IMR-90 (cell line): Measurements from ENCODE around the gene ACOXL. TPM values are rescaled to one million over a fixed set of nuclear protein-coding genes. Genes with fewer than 3 reads are reported as not detected.
A peak's percentile ranks its signal among the peaks of the same experiment; 100 is the strongest.

Experiments used
- ATAC-seq: fragments of 200-7000 bp; cut with Tn5 transposase; 2 replicates; pipeline ENCODE4 v1.9.1; 2020; ENCODE audit warnings: low read depth, mild to moderate bottlenecking, moderate library complexity
- BruUV-seq: library from RNA; stranded (reverse); fragments of 400-500 nt; replicated peaks from 2 replicates; lab custom pipeline; 2021; lab: Mats Ljungman, UMichigan
- CTCF ChIA-PET: fragments of 300-600 bp; formaldehyde crosslinking; extraction: SDS; loops from one replicate; lab custom pipeline; 2021; ENCODE audit warnings: antibody characterized with exemption; lab: Yijun Ruan, JAX
- POLR2A ChIA-PET: fragments of 300-600 bp; sonication (Branson Sonifier 250); formaldehyde crosslinking; loops from one replicate; lab custom pipeline; 2022; ENCODE audit warnings: antibody characterized with exemption; ENCODE audit not compliant: unreplicated experiment; lab: Charles Lee
- DNase-seq: peaks from one replicate; pipeline ENCODE4 v3.0.0; 2013
- H2AFZ ChIP-seq: replicated peaks from 2 replicates; pipeline ENCODE3; 2013; ENCODE audit warnings: low read length, mild to moderate bottlenecking; ENCODE audit not compliant: poor library complexity
- H2AK5ac ChIP-seq: 2 replicates; pipeline ENCODE4 v1.6.1; 2013; ENCODE audit warnings: low read depth, low read length, inconsistent platforms
- H2AK9ac ChIP-seq: replicated peaks from 2 replicates; pipeline ENCODE3; 2013; ENCODE audit warnings: mild to moderate bottlenecking, low read depth, low read length, moderate library complexity; ENCODE audit not compliant: poor library complexity
- H2BK120ac ChIP-seq: 2 replicates; pipeline ENCODE4 v1.6.1; 2013; ENCODE audit warnings: low read depth, low read length, inconsistent platforms
- H2BK15ac ChIP-seq: 3 replicates; pipeline ENCODE4 v1.6.1; 2013; ENCODE audit warnings: low read depth, low read length, inconsistent platforms
- H2BK20ac ChIP-seq: 2 replicates; pipeline ENCODE4 v1.6.1; 2013; ENCODE audit warnings: low read depth, mild to moderate bottlenecking, inconsistent platforms, low read length, moderate library complexity
- H2BK5ac ChIP-seq: 2 replicates; pipeline ENCODE4 v1.6.1; 2013; ENCODE audit warnings: mild to moderate bottlenecking, low read depth, low read length, inconsistent platforms; ENCODE audit not compliant: poor library complexity, severe bottlenecking
- H3K14ac ChIP-seq: replicated peaks from 2 replicates; pipeline ENCODE4 v1.6.1; 2013; ENCODE audit warnings: low read depth, low read length, inconsistent platforms
- H3K18ac ChIP-seq: 2 replicates; pipeline ENCODE4 v1.6.1; 2013; ENCODE audit warnings: low read depth, low read length, control low read depth
- H3K23ac ChIP-seq: 2 replicates; pipeline ENCODE4 v1.6.1; 2013; ENCODE audit warnings: low read depth, low read length, inconsistent platforms
- H3K27ac ChIP-seq: 2 replicates; pipeline ENCODE4 v1.5.1; 2013; ENCODE audit warnings: mild to moderate bottlenecking, control low read depth, low read length; ENCODE audit not compliant: insufficient read depth
- H3K27me3 ChIP-seq: 2 replicates; pipeline ENCODE4 v1.6.1; 2013; ENCODE audit warnings: low read length; ENCODE audit not compliant: control insufficient read depth, insufficient read depth
- H3K36me3 ChIP-seq: 2 replicates; pipeline ENCODE4 v1.6.1; 2013; ENCODE audit warnings: low read length, mixed read lengths; ENCODE audit not compliant: control insufficient read depth, insufficient read depth
- H3K4ac ChIP-seq: 2 replicates; pipeline ENCODE4 v1.6.1; 2013; ENCODE audit warnings: low read depth, low read length, inconsistent platforms
- H3K4me1 ChIP-seq: 2 replicates; pipeline ENCODE4 v1.6.1; 2013; ENCODE audit warnings: low read length, mixed read lengths; ENCODE audit not compliant: control insufficient read depth, insufficient read depth
- H3K4me2 ChIP-seq: 2 replicates; pipeline ENCODE4 v1.6.1; 2013; ENCODE audit warnings: low read depth, mild to moderate bottlenecking, control low read depth, low read length, moderate library complexity
- H3K4me3 ChIP-seq: 2 replicates; pipeline ENCODE4 v1.5.1; 2013; ENCODE audit warnings: low read depth, mild to moderate bottlenecking, control low read depth, low read length, moderate library complexity; ENCODE audit not compliant: insufficient read depth
- H3K56ac ChIP-seq: 2 replicates; pipeline ENCODE4 v1.6.1; 2013; ENCODE audit warnings: low read length, inconsistent platforms; ENCODE audit not compliant: insufficient read depth; ENCODE audit errors: extremely low read depth
- H3K79me1 ChIP-seq, 2 experiments: 2 replicates each; pipeline ENCODE4 v1.6.1; 2013; ENCODE audit warnings: low read length in 2 of 2, inconsistent platforms in 1 of 2, low read depth in 1 of 2
- H3K9ac ChIP-seq: 2 replicates; pipeline ENCODE4 v1.6.1; 2013; ENCODE audit warnings: low read depth, low read length, control low read depth
- H3K9me1 ChIP-seq: 2 replicates; pipeline ENCODE4 v1.6.1; 2013; ENCODE audit warnings: low read length, inconsistent platforms; ENCODE audit not compliant: insufficient read depth
- H3K9me3 ChIP-seq: 2 replicates; pipeline ENCODE4 v1.6.1; 2013; ENCODE audit warnings: low read length; ENCODE audit not compliant: control insufficient read depth, insufficient read depth
- H4K20me1 ChIP-seq: 2 replicates; pipeline ENCODE4 v1.6.1; 2013; ENCODE audit warnings: low read length, inconsistent platforms; ENCODE audit not compliant: insufficient read depth
- H4K5ac ChIP-seq: 2 replicates; pipeline ENCODE4 v1.6.1; 2013; ENCODE audit warnings: mild to moderate bottlenecking, low read depth, low read length, control low read depth
- H4K8ac ChIP-seq, 2 experiments: 2 replicates each; pipeline ENCODE4 v1.6.1; 2013; ENCODE audit warnings: low read depth in 2 of 2, low read length in 2 of 2, control low read depth in 1 of 2, inconsistent platforms in 1 of 2
- H4K91ac ChIP-seq: 2 replicates; pipeline ENCODE4 v1.6.1; 2013; ENCODE audit warnings: low read depth, low read length, inconsistent platforms; ENCODE audit not compliant: insufficient read depth
- BHLHE40 ChIP-seq: fragments of 150-350 bp; IDR thresholded peaks from 2 replicates; pipeline ENCODE4 v1.6.1; 2016; ENCODE audit warnings: mild to moderate bottlenecking, low read depth, low read length
- CEBPB ChIP-seq: IDR thresholded peaks from 2 replicates; pipeline ENCODE4 v1.6.1; 2012; ENCODE audit warnings: low read depth, low read length, improper control_type of control experiment
- FOS ChIP-seq: fragments of 150-350 bp; IDR thresholded peaks from 2 replicates; pipeline ENCODE4 v1.6.1; 2016; ENCODE audit warnings: low read depth, low read length
- MAFK ChIP-seq: IDR thresholded peaks from 2 replicates; pipeline ENCODE4 v1.6.1; 2012; ENCODE audit warnings: low read depth, low read length, improper control_type of control experiment
- MAZ ChIP-seq: IDR thresholded peaks from 2 replicates; pipeline ENCODE4 v1.6.1; 2012; ENCODE audit warnings: low read depth, mild to moderate bottlenecking, low read length, improper control_type of control experiment, moderate library complexity, borderline replicate concordance
- MXI1 ChIP-seq: IDR thresholded peaks from 2 replicates; pipeline ENCODE4 v1.6.1; 2012; ENCODE audit warnings: low read depth, mild to moderate bottlenecking, low read length, moderate library complexity, borderline replicate concordance
- RCOR1 ChIP-seq: IDR thresholded peaks from 2 replicates; pipeline ENCODE4 v1.6.1; 2012; ENCODE audit warnings: mild to moderate bottlenecking, low read length, improper control_type of control experiment; ENCODE audit not compliant: insufficient replicate concordance
- WGBS, 2 experiments: methylation state at CpG; one replicate each; pipeline versions ENCODE4 v1.1.5 to v1.1.7; 2013; ENCODE audit warnings: missing lambda C conversion rate in 2 of 2; ENCODE audit not compliant: insufficient read length in 1 of 2; ENCODE audit errors: extremely low coverage in 2 of 2; 5-methylcytosine and 5-hydroxymethylcytosine counted together
- dilution Hi-C: fragments of 300-500 bp; cut with HindIII; formaldehyde crosslinking; loops from one replicate; pipeline ENCODE4 v1.14.3; 2018; ENCODE audit warnings: low sequenced_read_pairs; ENCODE audit not compliant: unreplicated experiment
- in situ Hi-C: fragments of 300-500 bp; cut with MboI; formaldehyde crosslinking; loops from 3 replicates; pipeline ENCODE4 v1.14.3; 2019; ENCODE audit warnings: low sequenced_read_pairs, inconsistent platforms, mixed read lengths
- intact Hi-C: fragments of 100-400 bp; cut with micrococcal nuclease; formaldehyde crosslinking; loops from 2 replicates; pipeline ENCODE4 v1.10.0; 2022
- polyA plus RNA-seq, 3 experiments: library from polyadenylated mRNA; depleted of rRNA; stranded (reverse); fragments of >200 nt; gene quantifications; 2 replicates each; pipeline ENCODE4 v1.2.3, GENCODE V29; 2012; ENCODE audit warnings: low replicate concordance in 1 of 3
- total RNA-seq: library from RNA; depleted of rRNA; stranded (reverse); fragments of >200 nt; gene quantifications from 2 replicates; pipeline ENCODE4 v1.2.3, GENCODE V29; 2012

The ACOXL gene
- total and polyA plus RNA-seq, 2 of the 4 experiments (the other 2 are of a cell fraction) = not detected

DNA sequence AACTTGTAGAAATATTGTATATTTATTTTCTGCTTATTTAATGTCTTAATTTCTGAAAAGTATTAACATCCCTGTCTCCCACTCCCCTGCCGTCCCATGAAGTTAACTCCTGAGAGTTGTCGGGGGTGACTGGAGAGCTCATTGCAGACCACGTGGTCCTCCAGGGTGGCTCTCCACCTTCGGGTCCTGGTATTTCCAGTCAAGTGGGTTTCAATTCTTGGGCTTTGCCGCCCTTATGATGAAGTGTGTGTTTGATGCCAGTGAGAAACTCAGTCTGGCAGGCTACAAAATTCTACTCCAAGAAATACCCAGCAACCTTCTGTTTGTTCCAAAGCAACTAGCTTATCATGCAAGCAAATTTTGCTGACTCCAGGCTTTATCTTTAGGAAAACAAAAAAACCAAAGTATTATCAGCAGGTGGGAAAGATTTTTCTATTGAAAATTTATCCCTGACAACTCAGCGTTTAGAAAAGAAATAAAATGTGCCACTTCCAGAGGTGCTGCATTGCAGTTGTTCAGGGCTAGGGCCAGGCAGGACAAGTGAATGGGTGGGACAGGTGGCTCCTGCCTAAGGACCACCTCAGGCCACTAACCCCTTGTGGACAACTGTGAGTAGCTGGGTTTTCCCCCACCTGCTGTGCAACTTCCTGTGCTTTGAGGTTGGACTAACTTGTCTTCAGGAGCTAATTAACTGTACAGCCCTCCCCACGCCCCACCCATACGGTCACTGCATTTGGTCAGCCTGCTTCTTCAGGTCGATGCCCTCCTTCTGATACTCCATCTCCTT, 434.9 kb downstream of the ACOXL start:
- TSS peak; percentile 37 for BruUV-seq
- Histone ChIP-seq H2BK120ac (no peak overlapping the region), H3K9ac (no peak overlapping the region), H4K20me1 (peaks cover 6% of the 10 kb centered on the region), H2AK9ac (no peak overlapping the region), H3K4me1 (peaks cover 13% of the 10 kb centered on the region), H3K14ac (no peak overlapping the region), H2BK15ac (peak overlapping the region; percentile 25; the same call in 1 of the 3 replicates), H3K4me3 (no peak overlapping the region), H3K18ac (0 out of 2 replicates have a peak overlapping the region, but pooled peaks have one; percentile 9), H3K36me3 (peaks cover 17% of the 10 kb centered on the region; the same call in 1 of the 2 replicates), H2BK5ac (no peak overlapping the region), H3K56ac (no peak overlapping the region), H3K4me2 (no peak overlapping the region), H3K27me3 (peaks cover 13% of the 10 kb centered on the region), H3K4ac (peak overlapping the region; percentile 17; the same call in 1 of the 2 replicates), H4K5ac (no peak overlapping the region), H3K9me1 (peaks cover 7% of the 10 kb centered on the region), H2AK5ac (peak overlapping the region; percentile 61; the same call in 1 of the 2 replicates), H3K9me3 (no peaks in the 10 kb centered on the region), H3K23ac (no peak overlapping the region), H3K27ac (no peak overlapping the region), H4K8ac (no peak overlapping the region), H2BK20ac (peak overlapping the region; percentile 33; the same call in 1 of the 2 replicates), H4K91ac (no peak overlapping the region), H3K79me1 (no peaks in the 10 kb centered on the region; a peak in 1 of 4 replicates), H2AFZ (no peak overlapping the region)
- ChIA-PET POLR2A (no interaction called here), CTCF (no interaction called here)
- in situ Hi-C loops (no loop called here), intact Hi-C loops (no loop called here), dilution Hi-C loops (no loop called here)
- no peak for DNase-seq
- ATAC-seq = no peak
- TF ChIP-seq BHLHE40 (no peak), MXI1 (no peak), MAZ (no peak), MAFK (peak; percentile 49), CEBPB (no peak), RCOR1 (no peak), FOS (no peak)
- WGBS, 2 experiments = 100% methylated on average over 1 of the region's 9 CpGs; no CpG with 5 or more reads in 1 of the 2 experiments
